ENCODE results near the gene SEMA6C.

The SEMA6C gene

DNA sequence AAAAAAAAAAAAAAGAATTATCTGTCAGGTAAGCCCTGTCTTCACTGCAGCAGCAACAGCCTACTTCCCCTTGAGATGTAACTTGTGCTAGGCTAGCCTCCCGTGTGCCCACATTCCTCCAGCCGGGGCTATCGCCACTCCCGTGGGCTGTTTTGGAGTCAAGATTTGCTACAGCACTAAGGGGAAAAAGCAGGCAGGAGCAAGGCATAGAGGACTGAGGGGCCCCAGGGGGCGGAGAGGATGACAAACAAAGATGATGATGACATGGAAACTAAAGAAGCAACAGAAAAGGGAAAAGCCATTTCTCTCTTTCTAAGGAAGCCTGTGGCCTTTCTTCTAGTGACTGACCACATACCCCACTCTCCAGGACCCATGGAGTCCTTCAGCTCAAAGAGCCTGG, 11.9 kb upstream of the SEMA6C start:
- DNase-seq: no peak

DNA sequence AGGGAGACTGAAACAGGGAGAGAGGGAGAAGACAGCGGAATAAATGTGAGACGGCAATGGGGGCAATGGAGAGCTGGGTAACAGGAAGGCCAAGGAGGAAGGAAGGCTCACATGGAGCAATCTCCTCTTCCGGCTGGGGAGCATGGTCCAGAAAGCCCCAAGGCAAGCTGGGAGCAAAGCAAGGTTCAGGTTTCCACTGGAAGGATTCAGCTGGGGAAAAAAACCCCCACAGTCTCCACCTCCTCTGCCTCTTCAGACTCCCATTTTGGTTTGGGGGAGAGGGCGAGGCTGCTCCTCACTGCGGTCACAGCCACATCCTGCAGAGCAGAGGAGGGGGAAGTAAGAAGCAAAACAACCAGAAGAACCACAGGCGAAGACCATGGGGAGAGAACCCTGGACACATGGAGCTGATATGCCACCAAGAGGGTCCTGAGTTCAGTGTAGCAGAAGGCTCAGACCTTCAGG, 10.7 kb upstream of the SEMA6C start:
- no peak for DNase-seq

DNA sequence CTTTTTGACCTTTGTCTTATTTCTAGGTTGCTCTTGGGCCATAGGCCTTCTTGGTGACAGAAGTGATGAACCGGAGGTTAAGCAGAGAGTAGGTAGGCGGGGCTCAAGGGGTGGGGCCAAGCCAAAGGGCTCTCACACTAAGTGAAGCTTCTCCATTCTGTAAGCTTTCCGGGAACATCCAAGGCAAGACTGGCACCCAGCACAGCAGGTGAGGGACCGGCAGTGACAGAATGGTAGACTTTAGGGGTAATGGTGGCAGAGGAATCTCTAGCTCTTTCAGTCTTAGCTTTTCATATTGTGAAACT, 10.0 kb upstream of the SEMA6C start, which contains the start of gene TNFAIP8L2:
TSS of gene TNFAIP8L2 (plus strand) at position 135 of the 305 bp plus-strand sequence. CDS start 2,049 bp downstream, outside the sequence.
- peak; percentile 52 for DNase-seq

DNA sequence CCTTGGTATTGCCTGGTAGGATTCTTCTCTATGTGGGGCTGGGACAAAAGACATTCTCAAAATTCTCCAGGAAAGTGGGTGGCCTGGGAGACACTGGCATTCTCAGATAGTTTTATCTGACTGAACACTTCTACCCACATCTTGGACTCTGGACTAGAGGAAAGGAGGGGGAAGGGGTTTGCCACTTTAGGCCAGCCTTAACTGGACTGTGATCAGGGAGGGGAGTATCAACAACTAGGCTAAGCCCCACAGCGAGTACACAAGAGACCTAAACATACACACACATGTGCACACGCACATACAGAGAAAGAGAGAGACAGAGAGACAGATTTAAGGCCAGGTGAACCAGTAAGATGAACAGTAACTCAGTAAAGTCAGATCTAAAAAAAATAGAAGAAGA, 1.2 kb upstream of the SEMA6C start:
- DNase-seq: no peak

DNA sequence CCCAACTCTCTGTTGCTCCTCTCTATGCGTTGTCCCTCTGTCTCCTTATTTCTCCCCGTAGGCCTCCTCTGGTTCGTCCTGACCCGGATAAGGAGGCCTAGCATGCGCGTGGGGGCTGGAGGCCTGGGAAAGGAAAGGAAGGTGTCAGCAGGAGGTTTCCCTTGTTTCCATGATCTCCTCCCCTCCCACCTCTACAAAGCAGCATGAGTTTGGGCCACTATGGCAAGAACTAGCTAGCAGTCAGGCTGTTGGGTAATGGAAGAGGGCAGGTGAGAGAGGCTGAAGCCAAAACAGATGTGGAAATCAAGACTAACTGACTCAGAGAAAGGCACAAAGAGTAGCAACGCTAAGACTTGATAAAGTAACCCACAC, 687 bp upstream of the SEMA6C start:
- no peak for DNase-seq

DNA sequence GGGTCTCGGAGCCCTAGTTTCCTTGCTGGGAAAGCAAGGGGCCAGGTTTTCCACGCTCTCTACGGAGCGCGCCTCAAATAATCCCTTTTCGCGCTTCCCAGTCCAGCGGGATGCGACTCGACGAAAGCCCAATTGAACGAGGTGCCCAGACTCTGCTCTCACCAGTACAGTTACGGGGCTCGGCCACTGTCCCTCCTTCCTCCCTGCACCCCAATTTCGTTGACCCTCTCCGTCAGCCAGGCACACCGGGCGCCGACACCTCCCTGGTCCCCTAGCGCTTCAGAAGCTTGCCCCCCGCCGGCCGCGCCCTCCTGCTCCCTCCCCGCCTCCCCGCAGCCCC, 389 bp downstream of the SEMA6C start:
- DNase-seq: no peak

DNA sequence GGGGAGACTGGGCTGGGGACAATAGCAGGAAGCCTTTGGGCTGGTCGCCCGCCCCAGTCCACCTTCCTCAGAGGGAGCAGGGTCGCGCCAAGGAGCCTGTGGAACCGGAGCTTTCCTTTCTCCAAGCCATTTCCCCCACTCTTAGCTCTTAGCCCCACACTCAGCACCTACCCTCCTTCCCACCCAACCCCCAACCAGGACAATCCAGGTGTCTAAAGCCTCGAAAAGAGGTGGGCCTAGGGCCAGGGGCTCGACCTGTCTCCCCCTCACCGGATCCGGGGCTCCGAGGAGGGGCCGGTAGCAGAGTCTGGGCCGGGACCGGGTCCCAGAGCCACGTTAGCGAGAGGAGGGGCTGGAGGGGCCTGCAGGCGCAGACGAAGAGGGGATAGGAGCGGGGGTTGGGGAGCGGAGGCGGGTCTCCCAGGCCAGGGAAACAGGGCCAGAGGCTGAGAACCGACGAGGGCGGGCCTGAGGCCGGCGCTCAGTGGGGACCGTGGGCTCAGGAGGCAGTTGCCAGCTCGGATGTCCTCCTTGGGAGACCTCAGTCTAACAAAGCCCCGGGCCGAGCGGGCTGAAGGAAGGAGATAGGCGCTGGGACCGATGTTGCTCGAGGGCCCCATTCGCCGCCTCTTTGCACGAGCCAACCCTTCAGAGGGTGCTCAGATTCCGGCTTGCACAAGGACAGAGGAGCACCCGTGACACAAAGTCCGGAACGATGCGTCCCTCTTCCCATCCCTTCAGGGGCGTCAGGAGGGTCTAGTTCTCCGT, 943 bp downstream of the SEMA6C start:
- DNase-seq: peak; percentile 63

DNA sequence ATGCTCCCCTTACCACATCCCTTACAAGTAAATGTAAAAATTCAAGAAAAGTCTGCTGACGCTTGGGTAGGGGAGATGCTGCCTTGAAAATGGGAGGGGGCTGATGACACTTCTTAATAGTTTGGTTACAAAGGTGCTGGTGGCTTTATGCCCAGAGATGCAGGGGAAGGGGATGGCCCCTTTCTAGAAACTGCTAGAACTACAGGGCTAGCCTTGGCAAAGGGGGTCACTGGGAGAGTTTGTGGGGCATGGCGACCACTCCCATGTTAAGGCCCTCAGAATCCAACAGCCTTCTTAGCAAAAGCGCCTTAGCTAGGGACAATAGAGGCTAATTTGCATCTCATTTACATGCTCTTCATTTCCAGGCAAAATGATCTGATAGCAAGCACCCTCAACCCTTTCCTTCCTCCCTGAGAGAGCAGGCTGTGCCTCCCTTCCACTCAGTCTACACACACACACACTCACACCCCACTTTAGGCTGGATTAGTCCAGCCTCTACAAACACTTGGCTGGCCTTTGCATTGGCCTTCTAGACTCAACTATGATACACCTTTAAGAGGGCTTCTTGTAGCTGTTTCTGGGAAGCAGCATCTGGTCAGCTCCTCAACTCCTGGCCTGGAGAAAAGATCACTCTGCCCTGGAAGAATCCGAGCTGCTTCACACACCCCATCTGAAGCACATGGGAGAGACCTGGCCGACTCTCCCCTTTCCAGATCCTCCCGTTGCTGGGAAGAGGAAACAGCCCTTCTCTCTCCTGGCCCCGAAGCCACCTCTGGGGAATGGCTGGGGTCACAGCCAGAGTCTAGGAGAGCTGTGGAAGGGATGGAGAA, 1.7 kb downstream of the SEMA6C start:
- DNase-seq: peak; percentile 49

DNA sequence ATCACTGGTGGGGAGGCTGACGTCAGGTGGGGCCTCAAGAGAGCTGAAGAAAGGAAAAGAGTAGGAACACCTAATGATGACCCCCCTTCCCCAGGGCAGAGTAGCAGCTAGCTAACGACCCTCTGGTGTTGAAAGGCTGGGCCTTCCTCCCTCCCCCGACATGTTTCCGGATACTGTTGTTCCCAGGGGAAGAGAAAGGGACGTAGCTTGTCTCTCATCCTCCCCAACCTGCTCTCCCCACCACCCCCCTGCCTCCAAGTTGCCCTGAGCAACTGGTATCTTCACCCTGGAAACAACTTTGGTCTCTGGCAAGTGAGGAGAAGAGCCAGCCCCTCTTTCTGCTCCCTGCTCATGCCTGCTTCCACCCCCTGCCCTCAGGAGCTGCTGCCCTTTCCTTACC, 2.4 kb downstream of the SEMA6C start:
- DNase-seq: no peak

DNA sequence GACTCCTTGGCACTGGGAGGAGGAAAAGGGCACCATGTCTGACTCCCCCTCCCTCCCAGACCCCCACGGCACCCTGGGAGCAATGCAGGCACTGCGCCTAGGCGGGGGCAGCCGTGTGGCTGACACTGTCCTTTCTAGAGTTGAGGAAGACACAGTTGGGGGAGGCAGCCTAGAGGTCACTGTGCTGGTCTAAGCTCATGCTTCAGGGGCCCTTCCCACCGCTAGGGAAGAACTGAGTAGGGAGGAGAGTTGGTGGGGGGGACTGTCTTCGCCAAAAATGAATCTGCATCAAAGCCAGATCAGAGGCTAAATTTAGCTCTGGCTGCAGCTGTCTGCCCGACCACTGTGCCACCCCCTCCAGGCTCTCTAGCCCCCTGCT, 3.4 kb downstream of the SEMA6C start:
- peak; percentile 50 for DNase-seq

DNA sequence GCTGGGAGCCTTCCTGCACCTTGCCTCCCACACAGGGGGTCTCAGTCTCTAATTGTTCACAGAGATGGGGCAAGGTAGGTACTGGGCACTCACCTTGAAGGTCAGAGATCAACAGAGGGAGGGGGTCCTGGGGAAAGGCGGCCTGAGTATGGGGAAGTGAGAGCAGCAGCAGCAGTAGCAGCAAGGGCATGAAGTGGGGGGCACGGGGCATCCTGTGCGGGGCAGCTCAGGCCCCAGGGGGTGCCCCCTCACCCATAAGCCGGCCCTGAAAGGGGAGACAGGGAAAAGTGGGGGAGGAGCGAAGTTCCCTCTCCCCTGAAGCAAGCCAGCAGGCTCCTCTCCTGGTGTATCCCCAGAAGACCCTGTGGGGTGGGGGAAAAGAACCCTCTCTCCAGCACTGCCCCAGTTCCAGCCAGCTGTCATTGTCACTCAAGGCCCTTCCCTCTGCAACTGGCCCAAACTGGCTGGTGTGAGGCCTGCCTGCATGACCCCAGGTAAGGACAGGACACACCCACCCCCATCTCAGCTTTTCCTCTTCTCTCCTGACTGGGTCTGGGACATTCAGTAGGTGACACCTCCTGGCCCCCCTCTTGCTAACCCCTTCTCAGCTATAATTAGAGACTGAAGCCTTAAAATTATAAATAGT, 3.9 kb downstream of the SEMA6C start:
- no peak for DNase-seq

DNA sequence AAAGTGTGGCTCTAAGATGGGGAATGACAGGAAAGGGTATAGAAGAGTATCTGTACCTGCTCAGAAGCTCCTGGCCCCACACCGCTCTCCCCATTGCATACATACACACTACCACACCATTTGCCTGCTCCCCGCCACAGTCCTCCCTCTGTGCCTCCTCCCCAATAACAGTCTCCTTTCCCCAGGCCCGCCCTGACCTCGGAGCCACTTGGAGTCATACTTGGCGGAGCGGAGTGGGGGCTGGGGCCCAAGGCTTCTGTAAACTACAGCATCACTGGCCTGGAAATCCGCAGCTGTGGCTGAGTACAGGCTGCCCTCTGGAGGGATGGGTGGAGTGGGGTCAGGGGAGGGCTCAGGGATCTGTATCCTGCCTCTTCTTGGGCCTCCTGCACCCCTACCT, 8.6 kb downstream of the SEMA6C start:
- DNase-seq: peak; percentile 49

DNA sequence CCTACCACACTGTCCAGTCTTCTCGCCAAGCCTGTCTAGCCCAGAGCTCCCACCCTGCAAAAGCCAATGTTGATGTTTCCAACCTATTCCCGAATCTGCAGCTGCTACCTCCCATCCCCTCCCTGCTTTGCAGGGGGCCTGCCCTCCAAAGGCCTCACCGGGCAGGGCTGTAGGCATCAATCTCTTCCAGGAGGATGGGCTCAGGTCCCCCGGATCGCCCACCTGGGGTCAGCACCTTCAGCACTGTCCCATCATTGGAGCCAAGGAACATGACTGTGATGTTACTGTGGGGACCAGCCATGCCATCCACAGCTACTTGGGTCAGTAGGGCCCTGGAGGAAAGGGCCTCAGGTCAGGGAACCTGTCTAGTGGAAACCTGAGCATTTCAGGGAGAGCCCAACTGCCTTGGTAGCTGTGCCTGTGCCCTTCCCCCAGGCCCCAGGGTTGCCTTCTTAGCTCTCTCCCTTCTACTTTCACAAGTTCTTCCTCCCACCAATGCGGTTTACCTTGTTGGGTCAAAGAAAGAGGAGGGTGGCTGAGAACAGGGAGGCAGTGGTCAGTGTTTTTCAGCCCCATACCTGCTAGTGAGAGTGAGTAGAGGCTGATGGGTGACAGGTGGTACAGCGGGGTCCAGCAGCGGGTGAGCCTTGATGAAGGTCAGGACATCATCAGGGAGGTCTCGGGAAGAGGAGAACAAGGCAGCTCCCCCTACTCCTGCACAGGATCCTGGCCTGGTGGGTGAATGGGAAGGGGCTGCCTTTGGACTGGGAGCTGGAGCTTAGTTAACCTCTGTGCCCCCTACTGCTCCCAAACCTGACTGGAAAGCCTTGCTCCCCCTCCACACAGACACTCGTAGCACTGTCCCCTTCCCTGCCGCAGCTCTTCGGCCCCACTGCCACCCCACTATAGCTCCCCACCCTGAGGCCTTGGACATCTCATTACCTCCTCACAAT, 10.7 kb downstream of the SEMA6C start:
- DNase-seq: peak; percentile 60

DNA sequence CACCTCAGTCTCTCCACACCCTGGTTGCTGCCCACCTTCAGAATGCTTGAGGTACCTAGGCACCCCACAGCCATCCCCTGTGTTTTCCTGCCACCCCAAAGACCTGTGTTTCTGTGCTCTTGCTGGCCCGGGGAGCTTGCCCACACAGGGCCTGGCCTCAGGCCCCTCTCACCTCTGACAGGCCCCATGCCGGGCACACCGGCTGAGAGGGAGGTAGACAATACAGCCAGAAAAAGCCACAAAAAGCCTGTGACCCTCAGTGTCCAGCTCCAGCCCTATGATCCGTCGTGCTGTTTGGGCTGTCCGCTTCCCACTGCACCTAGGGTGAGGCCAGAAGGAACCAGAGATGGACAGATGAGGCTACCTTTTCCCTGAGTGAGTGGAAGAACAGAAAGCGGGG, 11.4 kb downstream of the SEMA6C start:
- no peak for DNase-seq

DNA sequence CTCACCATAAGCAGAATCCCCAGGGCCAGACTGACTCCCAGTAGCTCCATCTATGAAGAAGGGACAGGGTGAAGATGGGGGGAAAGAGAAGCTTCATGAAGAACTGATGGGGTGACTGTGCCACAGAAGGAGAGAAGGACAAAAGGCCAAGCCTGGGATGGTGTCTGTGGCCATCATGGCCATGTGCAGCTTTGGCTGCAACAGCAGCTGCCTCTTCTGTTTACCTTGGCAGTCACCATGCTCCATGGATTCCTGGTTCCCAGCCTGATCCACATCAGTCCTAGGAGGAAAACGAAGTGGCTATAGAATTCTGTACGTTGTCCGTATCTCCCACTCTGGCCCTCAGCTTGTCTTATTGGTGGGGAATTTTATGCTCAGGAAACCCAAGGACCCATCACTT, 12.0 kb downstream of the SEMA6C start:
- no peak for DNase-seq

DNA sequence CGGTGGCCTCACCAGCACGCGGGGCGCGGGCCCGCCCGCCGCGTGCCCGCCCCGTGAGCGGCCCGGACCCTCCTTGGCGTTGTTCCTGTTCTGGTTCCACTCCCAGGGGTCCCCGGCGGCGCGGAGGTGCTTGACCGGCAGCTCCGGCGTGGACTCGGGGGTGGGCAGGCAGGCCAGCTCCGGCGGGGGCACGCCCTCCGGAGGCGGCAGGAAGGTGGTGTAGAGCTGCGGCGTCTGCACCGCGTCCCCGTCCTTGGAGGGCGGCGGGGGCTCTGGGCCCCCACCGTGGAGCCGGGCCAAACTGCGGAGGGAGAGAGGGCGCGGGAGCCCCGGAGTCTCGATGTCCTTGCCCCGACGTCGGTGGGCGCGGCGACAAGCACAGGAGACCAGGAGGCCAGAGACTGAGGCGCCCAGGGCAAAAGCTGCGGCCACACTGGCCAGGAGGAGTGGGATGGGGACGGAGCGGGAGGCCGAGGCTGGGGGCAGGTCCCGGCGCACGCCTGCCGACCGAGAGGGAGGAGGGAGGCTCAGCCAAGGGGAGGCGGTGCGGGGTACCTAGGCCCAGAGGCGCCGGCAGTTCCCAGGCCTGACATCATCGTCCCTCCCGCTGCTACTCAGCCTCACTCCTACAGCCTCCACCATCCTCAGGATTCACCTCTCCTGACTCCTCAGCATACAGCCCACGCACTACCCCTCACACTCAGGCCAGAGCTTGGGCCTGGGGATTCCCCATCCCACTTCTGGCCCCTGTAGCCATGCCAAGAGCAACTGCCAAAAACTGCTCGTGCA, 13.2 kb downstream of the SEMA6C start:
- peak; percentile 77 for DNase-seq

DNA sequence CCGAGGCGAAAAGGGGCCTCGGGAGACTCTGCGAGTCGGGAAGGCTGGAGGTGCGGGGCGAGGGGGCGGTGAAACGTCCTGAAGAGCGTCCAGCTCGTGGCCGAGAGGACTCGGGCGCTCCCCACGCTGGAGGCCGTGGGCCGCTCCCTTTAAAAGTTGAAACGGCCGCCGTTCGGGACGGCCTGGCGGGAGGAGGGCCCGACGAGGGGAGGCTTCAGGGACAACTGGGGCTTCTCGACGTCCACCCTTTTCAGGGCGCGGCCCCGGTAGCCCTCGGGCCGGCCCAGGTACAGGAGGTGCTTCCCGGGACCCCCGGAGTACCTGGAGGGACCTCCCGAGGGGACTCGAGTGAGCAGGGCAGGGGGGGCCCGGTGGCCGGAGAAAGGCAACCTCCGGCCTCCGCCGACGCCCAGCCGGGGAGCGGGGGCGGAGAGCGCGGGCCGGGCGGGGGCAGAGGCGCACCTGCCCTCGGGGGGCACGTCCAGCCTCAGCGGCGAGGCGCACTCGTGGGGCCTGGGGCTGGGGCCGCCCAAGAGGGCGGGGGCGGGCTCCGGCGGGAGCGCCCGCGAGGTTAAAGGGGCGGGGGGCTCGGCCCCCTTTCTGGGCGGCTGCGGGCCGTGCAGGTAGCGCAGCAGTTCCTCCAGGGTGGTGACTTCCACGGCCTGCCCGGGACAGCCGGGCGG, 14.0 kb downstream of the SEMA6C start:
- peak; percentile 48 for DNase-seq

DNA sequence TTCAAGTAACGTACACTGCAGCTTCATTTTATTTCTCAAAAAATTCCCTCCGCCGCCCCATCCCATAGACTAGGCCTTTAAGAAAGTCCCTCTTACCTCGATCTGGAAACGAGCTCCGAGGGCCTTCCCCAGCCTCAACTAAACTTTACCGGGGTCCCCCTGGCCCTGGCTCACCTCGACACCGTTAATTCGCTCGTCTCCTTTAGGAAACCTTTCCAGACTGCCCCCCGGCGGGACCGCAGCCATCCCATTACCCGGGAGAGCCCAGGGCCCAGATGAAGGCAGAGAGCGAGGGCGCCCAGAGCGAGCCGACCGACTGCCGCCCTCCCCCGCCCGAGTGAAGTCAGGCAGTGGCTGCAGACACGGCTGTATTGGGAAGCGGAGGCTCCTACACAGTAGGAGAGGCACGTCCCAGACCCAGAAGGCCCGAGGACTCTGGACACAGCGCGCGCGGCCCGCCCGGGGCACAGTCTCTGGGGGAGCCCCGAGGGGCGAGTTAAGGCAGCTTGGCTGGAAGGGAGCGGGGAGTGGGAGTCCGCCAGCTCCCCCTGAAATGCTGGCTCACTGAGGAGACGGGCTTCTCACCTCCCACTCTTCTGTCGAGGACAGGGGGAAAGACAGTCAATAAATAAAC, 14.6 kb downstream of the SEMA6C start:
- DNase-seq: peak; percentile 83

DNA sequence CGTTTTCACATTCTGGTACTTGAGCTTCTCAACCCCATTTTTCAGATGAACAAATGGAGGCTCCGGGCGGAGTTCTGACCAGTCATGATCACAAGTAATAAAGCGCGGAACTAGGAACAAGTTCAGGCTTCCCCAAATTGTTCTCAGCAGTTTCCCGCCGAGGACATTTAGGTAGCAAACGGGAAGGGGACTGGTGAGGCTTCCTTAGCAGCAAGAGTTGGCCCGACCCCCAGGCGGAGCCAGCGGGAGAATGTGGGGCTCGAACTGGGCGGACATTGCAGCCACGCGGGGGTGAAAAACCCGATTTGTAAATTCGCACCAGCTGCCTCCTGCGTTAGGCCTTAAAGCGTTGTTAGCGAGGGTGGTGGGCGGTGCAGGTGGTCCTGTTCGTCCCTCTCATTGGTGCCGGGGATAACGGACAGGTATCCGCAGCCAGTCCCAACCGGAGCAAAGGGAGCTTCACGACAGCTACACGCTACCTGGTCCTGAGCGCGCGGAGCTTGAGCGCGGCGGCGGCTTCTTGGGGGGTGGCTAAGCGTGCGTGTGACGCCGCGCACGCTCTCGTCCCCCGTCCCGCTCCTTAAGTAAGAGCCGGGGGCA, 15.3 kb downstream of the SEMA6C start:
- peak; percentile 96 for DNase-seq

DNA sequence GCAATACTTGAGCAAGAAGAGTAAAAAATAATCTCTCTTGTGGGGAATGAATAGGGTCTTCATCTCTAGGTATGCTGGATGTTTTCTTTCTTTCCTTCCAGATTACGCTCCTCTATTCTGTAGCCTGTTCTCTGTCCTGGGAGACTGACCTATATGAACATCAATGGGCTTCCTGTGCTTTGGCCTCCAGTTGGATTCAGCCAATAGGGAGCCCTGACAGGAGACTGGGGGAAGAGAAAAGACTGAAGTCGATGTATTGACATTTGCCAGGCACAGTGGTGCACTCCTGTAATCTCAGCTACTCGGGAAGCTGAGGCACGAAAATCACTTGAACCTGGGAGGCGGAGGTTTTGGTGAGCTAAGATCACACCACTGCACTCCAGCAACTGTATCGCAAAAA, 17.6 kb downstream of the SEMA6C start:
- DNase-seq: peak; percentile 82
